ENCODE results near the gene CDRT4. TPM values are rescaled to one million over a fixed set of nuclear protein-coding genes. Genes with fewer than 3 reads are reported as not detected.

CDRT4 gene
- total RNA-seq, 1 donor: 6.5 TPM

GRCh38 chr17:15411384-15412198, 55.8 kb downstream of the CDRT4 start:
- H3K4me3 ChIP-seq (ENCODE audit: low read depth, low read length): no peak overlapping the region
- TF ChIP-seq CTCF (IDR thresholded peaks at IDR 0.05; ENCODE audit: insufficient read depth, low read depth, low read length): no peak
- no peak for DNase-seq (ENCODE audit: low read depth)

- peak; percentile 95 for DNase-seq (ENCODE audit: low read depth)
- peak overlapping the region; percentile 30 for H3K4me3 ChIP-seq (ENCODE audit: low read depth, low read length)
- no peak for TF ChIP-seq CTCF (IDR thresholded peaks at IDR 0.05; ENCODE audit: insufficient read depth, low read depth, low read length)
Measured at GRCh38 chr17:15409721-15410250, 57.6 kb downstream of the CDRT4 start.

- no peak overlapping the region for H3K4me3 ChIP-seq (ENCODE audit: low read depth, low read length)
- TF ChIP-seq CTCF (IDR thresholded peaks at IDR 0.05; ENCODE audit: insufficient read depth, low read depth, low read length): no peak
- DNase-seq (ENCODE audit: low read depth): no peak
Measured at GRCh38 chr17:15408803-15409202, 58.6 kb downstream of the CDRT4 start.

GRCh38 chr17:15406081-15406480, 61.3 kb downstream of the CDRT4 start:
- H3K4me3 ChIP-seq (ENCODE audit: low read depth, low read length): no peak overlapping the region
- TF ChIP-seq CTCF (IDR thresholded peaks at IDR 0.05; ENCODE audit: insufficient read depth, low read depth, low read length): no peak
- no peak for DNase-seq (ENCODE audit: low read depth)

- no peak overlapping the region for H3K4me3 ChIP-seq (ENCODE audit: low read depth, low read length)
- no peak for DNase-seq (ENCODE audit: low read depth)
- TF ChIP-seq CTCF (IDR thresholded peaks at IDR 0.05; ENCODE audit: insufficient read depth, low read depth, low read length): no peak
Measured at GRCh38 chr17:15405058-15405415, 62.4 kb downstream of the CDRT4 start.

GRCh38 chr17:15404106-15405057, 63.0 kb downstream of the CDRT4 start:
- TF ChIP-seq CTCF (IDR thresholded peaks at IDR 0.05; ENCODE audit: insufficient read depth, low read depth, low read length): no peak
- H3K4me3 ChIP-seq (ENCODE audit: low read depth, low read length): no peak overlapping the region
- peak; percentile 38 for DNase-seq (ENCODE audit: low read depth)

Measured in fibroblast of villous mesenchyme (primary cell).